ENCODE results near the gene GPX7.

GPX7 gene

DNA sequence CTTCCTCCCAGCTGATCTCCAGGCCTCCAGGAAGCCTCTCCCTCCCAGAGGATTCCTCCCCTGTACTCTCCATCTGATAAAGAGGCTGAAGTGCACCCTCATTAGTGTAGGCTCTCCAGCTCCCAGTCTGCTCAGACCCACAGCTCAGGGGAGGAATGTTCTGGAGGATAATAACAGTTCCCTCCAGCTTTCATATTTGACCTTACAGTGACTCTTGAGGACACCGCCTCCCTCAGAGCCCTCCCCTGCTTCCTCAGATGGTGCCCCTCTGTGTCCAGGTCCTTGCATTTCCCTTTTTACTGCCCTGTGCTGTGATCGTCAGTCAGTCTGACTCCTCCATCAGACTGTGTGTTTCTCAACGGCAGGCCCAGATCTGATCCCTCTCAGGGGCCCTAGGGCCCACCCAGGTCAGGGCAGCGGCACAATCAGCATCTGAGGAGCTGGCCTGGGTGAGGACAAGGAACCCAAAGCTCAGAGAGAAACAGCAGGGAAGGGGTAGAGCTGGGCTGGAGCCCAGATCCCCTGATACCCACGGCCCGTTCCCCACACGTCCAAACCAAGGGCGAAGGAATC, 29.7 kb downstream of the GPX7 start:
- DNase-seq = no peak

DNA sequence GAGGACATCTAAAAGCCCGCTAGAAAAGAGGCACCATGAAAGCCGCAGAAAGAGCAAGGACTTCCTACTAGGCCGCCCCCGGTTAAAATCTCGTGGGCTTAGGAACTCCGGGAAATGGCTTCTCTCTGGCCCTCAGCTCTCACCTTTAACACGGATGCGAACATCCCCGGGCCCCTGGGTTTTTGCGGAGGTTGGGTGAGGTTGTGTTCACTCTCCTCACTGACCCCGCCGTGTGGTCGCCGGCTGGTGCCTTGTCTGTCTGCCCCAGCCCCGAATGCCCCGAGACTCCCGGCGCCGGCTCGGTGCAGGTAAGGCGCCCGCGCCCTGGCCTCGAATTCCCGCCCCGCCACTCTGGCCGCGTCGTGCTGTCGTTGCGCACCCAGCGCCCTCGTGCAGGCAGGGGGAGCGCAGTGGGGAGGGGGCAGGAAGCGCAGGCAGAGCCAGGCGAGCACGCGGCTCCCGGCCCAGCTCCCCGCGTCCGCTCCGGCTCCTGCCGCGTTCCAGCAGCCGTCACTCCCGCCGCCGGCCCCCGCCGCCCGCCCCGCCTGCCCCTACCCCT, 30.6 kb downstream of the GPX7 start, which contains the start of gene SHISAL2A:
SHISAL2A (plus strand) TSS at position 437 of the 559 bp plus-strand sequence. CDS start 326 bp downstream, outside the sequence.
- DNase-seq = peak; percentile 51

- peak; percentile 16 for DNase-seq
Measured at GRCh38 chr1:52633291-52633754, 31.2 kb downstream of the GPX7 start.

GRCh38 chr1:52634111-52634510, 31.9 kb downstream of the GPX7 start:
- no peak for DNase-seq

GRCh38 chr1:52635321-52636089, 33.3 kb downstream of the GPX7 start:
- DNase-seq = no peak

DNA sequence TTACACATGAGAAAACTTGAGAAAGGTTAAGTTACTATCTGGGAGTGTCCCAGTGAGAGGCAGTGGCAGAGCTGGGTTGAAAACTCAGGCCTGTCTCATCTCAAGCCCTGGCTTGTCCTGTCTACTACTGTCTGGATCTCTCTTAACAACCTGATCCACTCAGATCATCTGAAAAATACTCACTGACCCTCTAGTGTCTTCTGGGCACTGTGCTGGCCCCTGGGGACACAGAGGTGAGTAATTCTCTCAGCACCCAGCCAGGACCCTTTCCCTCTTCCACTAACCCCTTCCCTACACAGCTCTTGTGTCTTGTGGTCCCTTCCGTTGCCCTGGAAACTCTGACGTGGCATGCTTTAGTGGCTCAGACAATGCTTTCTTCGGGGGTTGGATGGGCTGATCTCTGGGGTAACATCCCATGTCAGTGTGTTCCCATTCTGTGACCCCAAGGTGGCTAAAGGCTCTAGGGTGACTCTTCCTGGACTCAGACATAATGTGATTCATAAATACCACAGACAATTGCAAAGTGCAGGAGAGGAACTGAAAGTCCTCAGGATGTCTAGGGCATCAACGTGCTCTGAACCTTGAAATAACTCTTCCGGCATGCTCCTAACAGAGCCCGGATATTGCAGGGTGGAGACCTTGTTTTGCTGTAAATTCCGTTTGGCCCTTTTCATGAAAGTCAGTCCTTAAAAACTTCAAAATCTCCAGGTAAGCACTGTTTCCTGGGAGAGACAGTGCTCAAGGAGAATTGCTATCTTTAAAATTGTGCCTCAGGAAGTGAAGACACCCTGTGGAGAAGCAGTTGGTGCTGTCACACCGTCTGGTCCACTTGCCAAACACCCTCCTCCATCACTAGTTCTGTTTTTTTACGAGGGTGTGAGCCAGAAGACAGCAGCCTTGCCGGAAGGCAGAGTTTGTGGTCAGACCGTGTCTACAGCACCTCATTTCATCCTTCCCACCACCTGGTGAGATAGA, 34.8 kb downstream of the GPX7 start:
- peak; percentile 66 for DNase-seq

DNA sequence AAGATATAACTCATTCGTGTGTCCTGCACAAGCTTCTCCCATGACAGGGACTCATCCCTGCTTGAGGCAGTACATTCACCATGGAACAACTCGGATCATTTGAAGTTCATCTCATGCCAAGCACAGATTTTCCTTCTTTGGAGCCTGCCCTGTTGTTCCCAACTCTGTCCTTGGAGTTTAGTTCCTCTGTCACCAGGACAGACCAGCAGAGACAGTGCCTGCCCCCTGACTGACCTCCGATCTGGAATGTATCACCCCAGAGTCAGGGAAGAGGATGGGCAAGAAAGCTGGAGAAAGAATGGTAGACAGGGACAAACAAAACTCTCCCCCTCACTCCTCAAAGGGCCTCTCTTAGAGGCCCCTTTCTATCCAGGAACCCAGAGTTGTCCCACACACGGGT, 35.8 kb downstream of the GPX7 start:
- DNase-seq = no peak

DNA sequence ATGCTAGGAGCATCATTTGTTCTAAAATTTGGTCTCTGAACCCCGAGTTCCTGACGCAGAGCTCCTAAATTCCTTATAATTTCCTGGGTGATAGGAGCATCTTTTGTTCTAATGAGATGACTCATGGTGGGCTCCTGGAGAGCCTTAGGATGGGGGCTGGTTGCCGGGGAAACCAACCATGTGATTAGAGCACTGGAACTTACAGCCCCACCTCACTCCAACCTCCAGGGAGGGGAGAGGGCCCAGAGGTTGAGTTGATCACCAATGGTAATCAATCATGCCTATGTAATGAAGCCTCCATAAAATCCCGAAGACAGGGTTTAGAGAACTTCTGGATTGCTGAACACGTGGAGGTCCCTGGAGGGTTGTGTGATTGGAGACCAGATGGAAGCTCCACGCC, 38.5 kb downstream of the GPX7 start:
- DNase-seq = no peak

DNA sequence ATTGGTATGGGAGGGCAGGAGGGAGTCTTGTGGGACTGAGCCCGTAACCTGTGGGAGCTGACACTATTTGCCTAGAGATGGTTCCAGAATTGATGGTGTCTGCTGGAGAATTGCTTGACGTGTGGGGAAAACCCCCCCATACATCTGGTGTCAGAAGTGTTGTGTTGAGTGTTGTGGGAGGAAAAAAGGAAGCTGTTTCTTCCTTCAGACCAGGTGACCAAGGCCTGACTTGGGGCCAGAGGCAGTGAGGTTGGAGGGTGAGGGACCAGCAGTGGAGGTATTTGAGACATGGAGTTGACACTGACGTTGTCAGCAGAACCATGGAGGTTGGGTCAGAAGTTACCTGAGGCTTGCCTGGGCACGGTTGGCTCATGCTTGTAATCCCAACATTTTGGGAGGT, 39.1 kb downstream of the GPX7 start:
- DNase-seq = no peak

- no peak for DNase-seq
Measured at GRCh38 chr1:52645261-52645660, 43.1 kb downstream of the GPX7 start.

DNA sequence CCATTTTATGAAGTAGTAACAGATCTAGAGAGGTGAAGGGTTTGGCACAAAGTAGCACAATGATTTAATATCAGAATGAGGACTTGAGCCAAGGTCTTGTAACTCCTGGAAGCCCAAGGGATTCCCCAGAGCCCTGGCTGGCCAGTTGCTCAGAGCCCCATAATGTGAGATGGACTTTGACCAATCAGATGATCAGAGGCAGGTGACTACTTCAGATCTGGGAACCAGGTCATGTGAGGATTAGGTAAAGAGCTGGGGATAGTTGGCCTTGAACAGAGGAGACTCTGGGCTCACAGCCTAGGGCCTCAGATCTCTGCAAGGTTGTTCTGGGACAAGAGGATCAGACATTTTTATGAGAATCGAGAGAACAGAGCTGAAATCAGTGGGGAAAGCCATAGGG, 49.7 kb downstream of the GPX7 start:
- DNase-seq = no peak

GRCh38 chr1:52653207-52653849, 51.2 kb downstream of the GPX7 start:
- DNase-seq = no peak

DNA sequence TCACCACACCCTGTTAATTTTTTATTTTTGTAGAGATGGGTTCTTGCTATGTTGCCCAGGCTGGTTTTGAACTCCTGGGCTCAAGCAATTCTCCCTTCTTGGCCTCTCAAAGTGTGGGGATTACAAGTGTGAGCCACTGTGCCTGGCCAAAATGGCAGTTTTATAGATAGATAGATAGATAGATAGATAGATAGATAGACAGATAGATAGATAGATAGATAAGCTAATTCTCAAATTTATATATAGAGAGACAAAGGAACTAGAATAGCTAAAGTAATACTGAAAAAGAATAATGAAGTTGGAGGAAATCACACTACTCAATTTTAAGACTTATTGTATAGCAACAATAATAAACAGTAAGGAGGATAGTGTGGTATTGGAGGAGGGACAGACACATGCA, 51.9 kb downstream of the GPX7 start:
- no peak for DNase-seq

DNA sequence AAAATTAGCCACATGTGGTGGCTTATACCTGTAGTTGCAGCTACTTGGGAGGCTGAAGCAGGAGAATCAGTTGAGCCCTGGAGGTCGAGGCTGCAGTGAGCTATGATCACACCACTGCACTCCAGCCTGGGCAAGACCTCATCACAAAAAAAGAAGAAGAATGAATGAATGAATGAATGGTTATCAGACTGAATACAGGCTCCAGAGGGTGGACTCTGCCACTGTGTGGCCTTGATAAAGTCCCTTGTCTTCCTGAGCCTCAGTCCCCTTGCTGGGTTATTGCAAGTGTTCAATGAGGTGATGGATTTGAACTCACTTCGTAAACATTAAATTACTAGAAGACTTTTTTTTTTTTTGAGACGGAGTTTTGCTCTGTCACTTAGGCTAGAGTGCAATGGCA, 55.5 kb downstream of the GPX7 start:
- DNase-seq = no peak
